GM12865 (cell line): ENCODE results near the gene CCDC40.

ENCODE experiments used
- DNase-seq: peaks from one replicate; pipeline ENCODE4 v3.0.0; 2010; ENCODE audit warnings: low read depth
- H3K4me3 ChIP-seq: 2 replicates; pipeline ENCODE4 v1.5.1; 2011; ENCODE audit warnings: mild to moderate bottlenecking, low read depth, low read length, control low read depth
- CTCF ChIP-seq: IDR thresholded peaks from 2 replicates; pipeline ENCODE4 v1.5.1; 2011; ENCODE audit warnings: low read length, control low read depth, low read depth, inconsistent platforms; ENCODE audit not compliant: insufficient read depth; ENCODE audit errors: missing control alignments

Gene CCDC40

GRCh38 chr17:80117491-80118401 is 81.3 kb downstream of the CCDC40 start:
- no peak for TF ChIP-seq CTCF
- DNase-seq = no peak
- no peak overlapping the region for H3K4me3 ChIP-seq

GRCh38 chr17:80118601-80119270 is 82.3 kb downstream of the CCDC40 start:
- no peak for TF ChIP-seq CTCF
- no peak overlapping the region for H3K4me3 ChIP-seq
- no peak for DNase-seq

- no peak for TF ChIP-seq CTCF
- H3K4me3 ChIP-seq = no peak overlapping the region
- DNase-seq = no peak
Measured at GRCh38 chr17:80119271-80119791, 82.9 kb downstream of the CCDC40 start.

GRCh38 chr17:80119839-80120238 is 83.4 kb downstream of the CCDC40 start:
- no peak for TF ChIP-seq CTCF
- DNase-seq = no peak
- H3K4me3 ChIP-seq = no peak overlapping the region

- DNase-seq = no peak
- TF ChIP-seq CTCF = no peak
- no peak overlapping the region for H3K4me3 ChIP-seq
Measured at GRCh38 chr17:80122026-80122575, 85.7 kb downstream of the CCDC40 start.

GRCh38 chr17:80122926-80123505 is 86.6 kb downstream of the CCDC40 start:
- TF ChIP-seq CTCF = no peak
- no peak overlapping the region for H3K4me3 ChIP-seq
- no peak for DNase-seq
